ENCODE results near the gene TRPM5.
A peak's percentile ranks its signal among the peaks of the same experiment; 100 is the strongest.

Gene TRPM5

DNA sequence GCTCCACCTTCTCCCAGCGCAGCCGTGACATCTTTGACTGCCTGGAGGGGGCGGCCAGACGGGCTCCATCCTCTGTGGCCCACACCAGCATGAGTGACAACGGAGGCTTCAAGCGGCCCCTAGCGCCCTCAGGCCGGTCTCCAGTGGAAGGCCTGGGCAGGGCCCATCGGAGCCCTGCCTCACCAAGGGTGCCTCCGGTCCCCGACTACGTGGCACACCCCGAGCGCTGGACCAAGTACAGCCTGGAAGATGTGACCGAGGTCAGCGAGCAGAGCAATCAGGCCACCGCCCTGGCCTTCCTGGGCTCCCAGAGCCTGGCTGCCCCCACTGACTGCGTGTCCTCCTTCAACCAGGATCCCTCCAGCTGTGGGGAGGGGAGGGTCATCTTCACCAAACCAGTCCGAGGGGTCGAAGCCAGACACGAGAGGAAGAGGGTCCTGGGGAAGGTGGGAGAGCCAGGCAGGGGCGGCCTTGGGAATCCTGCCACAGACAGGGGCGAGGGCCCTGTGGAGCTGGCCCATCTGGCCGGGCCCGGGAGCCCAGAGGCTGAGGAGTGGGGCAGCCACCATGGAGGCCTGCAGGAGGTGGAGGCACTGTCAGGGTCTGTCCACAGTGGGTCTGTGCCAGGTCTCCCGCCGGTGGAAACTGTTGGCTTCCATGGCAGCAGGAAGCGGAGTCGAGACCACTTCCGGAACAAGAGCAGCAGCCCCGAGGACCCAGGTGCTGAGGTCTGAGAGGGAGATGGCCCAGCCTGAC is 41.2 kb downstream of the TRPM5 start:
- no peak for DNase-seq

DNA sequence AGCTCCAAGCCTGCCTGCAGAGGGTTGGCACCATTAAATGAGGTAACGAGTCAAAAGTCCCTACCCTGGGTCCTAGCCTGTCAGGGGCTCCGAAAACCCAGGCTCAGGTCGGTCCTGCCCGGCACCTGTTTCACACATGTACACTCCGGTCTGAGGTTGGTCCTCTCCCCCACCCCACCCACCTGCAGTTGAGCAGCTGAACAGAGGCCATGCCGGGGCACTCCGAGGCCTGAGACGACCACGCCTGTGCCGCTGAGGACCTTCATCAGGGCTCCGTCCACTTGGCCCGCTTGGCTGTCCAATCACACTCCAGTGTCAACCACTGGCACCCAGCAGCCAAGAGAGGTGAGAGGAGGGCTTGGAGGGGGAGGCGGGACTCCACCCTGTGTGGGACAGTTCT is 42.2 kb downstream of the TRPM5 start:
- DNase-seq: no peak

DNA sequence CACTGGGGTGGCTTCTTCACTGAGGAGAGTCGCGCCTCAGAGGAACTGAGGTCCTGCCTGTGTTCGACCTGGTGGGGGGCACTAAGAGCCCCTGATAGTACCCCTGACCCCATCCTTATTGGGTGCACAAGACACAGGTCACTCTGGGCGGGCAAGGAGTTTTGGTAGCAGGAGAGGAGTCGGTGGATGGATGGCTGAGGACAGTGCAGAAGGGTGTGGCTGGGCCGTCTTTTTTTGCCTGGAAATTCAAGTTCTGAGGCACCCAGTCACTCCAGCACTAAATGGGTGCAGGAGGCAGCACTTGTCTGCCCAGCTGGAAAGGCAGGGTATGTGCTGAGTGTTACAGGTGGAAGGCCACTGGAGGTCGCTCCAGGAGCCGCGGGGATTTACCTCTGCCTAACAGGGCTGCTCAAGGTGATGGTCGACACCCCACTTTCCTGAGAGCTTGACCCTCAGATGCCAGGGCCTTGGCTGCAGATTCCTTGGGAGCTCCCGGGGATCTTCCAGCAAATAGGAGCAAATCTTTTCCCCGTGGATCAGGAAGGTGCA is 42.8 kb downstream of the TRPM5 start:
- DNase-seq: no peak

DNA sequence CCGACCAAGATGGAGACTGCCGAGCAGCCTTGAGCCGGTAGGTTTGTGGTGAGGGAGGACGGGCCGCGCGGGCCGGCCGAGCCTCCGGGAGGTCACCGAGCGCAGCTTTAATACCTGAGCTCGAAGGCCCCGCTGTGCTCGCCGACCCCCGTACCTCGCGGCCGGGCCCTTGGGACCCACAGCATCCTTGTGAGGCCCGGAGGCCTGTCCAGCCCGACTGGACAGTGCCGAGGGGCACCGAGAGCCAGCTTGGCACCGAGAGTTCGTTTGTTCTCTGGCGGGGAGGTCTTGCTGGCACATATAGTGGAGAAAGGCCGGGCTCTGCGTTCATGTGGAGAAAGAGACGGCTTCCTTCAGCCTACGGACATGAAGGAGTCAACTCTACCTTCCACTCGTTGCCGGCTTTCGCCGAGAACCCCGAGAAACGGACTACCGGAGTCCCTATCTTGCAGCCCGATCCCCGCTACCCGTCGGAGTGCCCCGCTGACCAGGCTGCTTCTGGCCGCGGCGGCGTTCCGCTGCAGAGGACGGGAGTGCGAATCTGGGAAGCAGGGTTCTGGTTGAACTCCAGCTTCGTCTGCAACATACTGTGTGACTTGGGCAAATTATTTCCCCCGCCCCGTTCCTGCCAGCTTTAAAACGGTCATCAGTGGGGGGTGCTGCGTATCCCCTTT is 43.4 kb downstream of the TRPM5 start:
- no peak for DNase-seq

DNA sequence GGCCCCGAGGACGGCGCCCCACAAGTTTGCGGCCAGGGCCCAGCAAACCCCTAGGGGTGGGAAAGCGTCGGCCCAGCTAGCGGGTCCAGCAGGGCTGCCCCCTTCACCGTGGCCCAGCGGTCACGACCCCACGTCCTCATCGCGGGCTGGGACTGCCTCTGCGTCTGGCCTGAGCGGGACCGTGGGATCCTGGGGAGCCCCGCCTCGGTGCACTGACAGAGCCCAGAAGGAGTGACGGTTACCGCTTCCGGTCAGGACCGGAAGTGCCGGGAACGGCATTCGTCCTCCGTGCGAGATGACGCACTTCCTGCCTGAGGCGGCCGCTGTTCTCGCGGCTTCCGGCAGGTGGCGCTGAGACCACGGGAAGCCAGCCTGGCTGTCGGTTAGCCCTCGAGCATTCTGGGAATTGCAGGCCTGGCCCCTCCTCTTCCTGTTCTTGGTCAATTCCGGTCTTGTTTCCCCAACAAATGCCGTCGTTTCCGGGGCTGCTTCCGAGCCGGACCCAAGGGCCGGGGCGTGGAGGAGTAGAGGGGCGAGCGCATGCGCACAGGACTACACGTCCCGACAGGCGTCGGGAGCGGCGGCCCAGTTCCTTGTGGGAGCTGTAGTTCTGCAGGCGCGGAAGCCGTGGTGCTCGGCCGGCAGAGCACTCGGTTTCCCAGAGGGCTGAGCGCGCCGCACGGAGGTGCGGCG is 44.1 kb downstream of the TRPM5 start, which contains the start of gene TSSC4:
TSS of gene TSSC4 (plus strand) at position 682 of the 693 bp plus-strand sequence. CDS start 1,884 bp downstream, outside the sequence.
- peak; percentile 100 for DNase-seq

DNA sequence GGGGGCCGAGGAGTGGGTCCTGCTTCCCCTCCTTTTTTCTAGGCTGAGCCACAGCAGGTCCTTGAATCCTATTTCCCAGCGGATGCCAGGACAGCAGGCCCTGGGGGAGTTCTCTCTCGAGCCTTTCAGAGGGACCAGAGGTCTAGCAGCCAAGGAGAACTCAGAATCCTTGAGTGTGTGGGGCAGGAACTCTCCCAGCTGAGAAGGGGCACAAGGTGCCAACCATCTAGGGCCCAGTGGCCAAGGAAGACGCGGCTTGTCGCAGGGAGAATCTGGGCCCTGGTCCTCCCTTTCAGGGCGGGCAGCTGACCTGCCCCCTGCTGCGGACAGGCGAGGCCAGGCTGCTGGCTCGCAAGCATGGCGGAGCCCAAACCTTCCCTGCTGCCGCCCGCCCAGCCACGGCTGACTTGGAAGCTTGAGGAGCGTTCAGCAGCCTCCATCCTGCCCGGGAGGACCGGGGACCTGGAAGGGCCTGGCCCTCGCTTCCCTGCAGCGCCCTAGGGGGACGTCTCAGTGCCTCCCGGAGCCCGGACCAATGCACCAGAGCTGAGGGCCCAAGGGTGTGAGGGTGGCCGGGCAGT is 44.7 kb downstream of the TRPM5 start:
- DNase-seq: no peak

DNA sequence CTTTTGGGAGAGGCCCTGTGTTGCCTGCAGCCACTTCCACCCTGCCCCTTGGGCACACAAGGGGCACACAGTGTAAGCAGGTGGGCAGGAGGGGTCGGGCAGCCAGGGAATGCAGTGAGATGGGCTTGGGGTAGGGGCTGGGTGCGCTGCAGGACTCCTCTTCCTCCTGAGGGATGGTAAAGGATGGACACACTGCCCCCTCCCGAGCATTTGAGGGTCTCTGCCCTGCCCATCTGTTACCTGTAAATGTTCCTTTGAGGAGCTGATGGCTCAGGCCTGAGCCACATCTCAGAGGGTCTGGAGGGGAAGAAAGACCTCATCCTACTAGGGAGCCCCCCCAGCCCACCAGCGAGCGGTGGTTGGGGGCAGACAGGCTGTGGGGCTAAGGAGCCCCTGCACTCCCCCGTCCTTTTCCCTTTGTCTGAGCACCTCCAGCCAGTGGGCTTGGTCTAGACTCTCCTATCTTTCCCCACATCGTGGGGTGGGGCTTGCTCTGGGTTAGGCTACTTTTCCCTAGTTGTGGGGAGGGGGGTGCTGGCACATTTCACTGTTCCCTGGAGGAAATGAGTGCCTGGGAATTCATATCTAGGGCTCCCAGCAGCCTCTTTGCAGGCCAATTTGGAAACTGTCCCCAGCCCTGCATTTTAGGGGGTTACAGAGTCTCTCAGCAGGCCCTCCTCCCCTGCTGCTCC is 45.5 kb downstream of the TRPM5 start:
- DNase-seq: no peak

DNA sequence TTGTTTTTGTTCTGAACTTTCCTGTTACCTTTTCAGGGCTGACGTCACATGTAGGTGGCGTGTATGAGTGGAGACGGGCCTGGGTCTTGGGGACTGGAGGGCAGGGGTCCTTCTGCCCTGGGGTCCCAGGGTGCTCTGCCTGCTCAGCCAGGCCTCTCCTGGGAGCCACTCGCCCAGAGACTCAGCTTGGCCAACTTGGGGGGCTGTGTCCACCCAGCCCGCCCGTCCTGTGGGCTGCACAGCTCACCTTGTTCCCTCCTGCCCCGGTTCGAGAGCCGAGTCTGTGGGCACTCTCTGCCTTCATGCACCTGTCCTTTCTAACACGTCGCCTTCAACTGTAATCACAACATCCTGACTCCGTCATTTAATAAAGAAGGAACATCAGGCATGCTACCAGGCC is 47.3 kb downstream of the TRPM5 start:
- no peak for DNase-seq

DNA sequence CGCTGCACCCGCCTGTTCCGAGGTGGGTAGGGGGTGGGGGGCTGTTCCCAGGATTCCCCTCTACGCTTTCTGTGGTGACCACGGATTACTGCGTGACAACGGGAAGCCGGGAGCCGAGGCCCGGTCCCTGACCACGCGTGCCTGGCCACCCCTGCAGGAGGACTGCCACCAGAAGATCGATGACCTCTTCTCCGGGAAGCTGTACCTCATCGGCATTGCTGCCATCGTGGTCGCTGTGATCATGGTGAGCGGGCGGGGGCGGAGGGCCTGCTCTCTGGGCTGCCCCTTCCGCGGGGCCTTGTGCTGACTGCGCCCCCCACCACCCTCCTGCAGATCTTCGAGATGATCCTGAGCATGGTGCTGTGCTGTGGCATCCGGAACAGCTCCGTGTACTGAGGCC is 47.8 kb downstream of the TRPM5 start:
- DNase-seq: no peak

DNA sequence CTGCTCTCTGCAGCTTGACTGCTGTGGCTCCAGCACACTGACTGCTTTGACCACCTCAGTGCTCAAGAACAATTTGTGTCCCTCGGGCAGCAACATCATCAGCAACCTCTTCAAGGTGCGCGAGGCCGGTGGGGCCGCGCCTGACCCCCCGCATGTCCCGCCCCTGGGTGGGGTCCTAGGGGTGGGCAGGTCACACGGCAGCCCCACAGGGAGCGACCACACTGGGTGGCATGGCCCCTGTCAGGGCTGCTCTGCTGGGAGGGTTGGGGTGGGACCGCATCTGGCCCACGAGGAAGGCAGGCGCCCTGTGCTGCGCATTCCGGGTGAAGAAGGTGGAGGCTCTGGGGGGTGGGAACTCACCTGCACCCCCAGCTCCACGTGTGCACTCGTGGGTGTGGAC is 48.5 kb downstream of the TRPM5 start:
- no peak for DNase-seq

DNA sequence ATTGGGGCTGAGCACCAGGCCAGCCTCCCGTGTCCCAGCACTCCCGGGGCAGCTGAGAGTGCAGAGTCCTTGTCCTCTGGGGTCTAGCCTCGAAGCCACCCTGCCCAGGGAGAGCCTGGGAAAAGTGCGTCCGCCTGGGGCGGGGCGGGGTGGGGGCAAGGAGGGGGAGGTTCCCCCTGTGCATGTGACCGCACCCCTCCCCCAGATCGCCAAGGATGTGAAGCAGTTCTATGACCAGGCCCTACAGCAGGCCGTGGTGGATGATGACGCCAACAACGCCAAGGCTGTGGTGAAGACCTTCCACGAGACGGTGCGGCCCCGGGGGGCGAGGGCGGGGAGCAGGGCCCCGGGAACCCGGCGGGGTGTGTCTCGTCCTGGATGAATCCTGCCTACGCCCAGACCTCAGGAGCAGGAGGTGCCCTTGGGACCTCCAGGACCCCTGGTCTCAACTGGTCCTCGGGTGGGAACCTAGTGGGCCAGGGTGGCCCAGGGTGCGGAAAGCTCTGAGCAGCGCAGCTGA is 49.0 kb downstream of the TRPM5 start:
- DNase-seq: no peak

DNA sequence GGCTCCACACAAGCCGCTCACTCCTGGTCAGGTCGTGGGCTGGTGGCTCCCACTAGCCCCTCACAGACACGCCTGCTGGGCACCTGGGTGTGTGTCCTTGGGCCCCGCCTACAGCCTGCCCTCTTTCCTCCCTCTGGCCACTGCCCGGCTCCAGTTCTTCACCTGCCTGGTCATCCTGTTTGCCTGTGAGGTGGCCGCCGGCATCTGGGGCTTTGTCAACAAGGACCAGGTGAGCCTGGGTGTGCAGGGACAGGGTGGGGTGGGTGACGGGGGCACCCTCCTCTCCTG is 49.6 kb downstream of the TRPM5 start:
- no peak for DNase-seq
